IMR-90 (cell line): ENCODE results near the gene IFIT3. TPM values are rescaled to one million over a fixed set of nuclear protein-coding genes. Genes with fewer than 3 reads are reported as not detected.
"Not testable (repeated sequence)": the region's sequence is repeated elsewhere in the genome, so short reads cannot be mapped to it uniquely, and the experiment has no call there.

ENCODE experiments used
- ATAC-seq: fragments of 200-7000 bp; cut with Tn5 transposase; 2 replicates; pipeline ENCODE4 v1.9.1; 2020; ENCODE audit warnings: low read depth, mild to moderate bottlenecking, moderate library complexity
- BruUV-seq: library from RNA; stranded (reverse); fragments of 400-500 nt; replicated peaks from 2 replicates; lab custom pipeline; 2021; lab: Mats Ljungman, UMichigan
- CTCF ChIA-PET: fragments of 300-600 bp; formaldehyde crosslinking; extraction: SDS; loops from one replicate; lab custom pipeline; 2021; ENCODE audit warnings: antibody characterized with exemption; lab: Yijun Ruan, JAX
- POLR2A ChIA-PET: fragments of 300-600 bp; sonication (Branson Sonifier 250); formaldehyde crosslinking; loops from one replicate; lab custom pipeline; 2022; ENCODE audit warnings: antibody characterized with exemption; ENCODE audit not compliant: unreplicated experiment; lab: Charles Lee
- DNase-seq: peaks from one replicate; pipeline ENCODE4 v3.0.0; 2013
- H2AFZ ChIP-seq: replicated peaks from 2 replicates; pipeline ENCODE3; 2013; ENCODE audit warnings: low read length, mild to moderate bottlenecking; ENCODE audit not compliant: poor library complexity
- H2AK5ac ChIP-seq: 2 replicates; pipeline ENCODE4 v1.6.1; 2013; ENCODE audit warnings: low read depth, low read length, inconsistent platforms
- H2AK9ac ChIP-seq: replicated peaks from 2 replicates; pipeline ENCODE3; 2013; ENCODE audit warnings: mild to moderate bottlenecking, low read depth, low read length, moderate library complexity; ENCODE audit not compliant: poor library complexity
- H2BK120ac ChIP-seq: 2 replicates; pipeline ENCODE4 v1.6.1; 2013; ENCODE audit warnings: low read depth, low read length, inconsistent platforms
- H2BK15ac ChIP-seq: 3 replicates; pipeline ENCODE4 v1.6.1; 2013; ENCODE audit warnings: low read depth, low read length, inconsistent platforms
- H2BK20ac ChIP-seq: 2 replicates; pipeline ENCODE4 v1.6.1; 2013; ENCODE audit warnings: low read depth, mild to moderate bottlenecking, inconsistent platforms, low read length, moderate library complexity
- H2BK5ac ChIP-seq: 2 replicates; pipeline ENCODE4 v1.6.1; 2013; ENCODE audit warnings: mild to moderate bottlenecking, low read depth, low read length, inconsistent platforms; ENCODE audit not compliant: poor library complexity, severe bottlenecking
- H3K14ac ChIP-seq: replicated peaks from 2 replicates; pipeline ENCODE4 v1.6.1; 2013; ENCODE audit warnings: low read depth, low read length, inconsistent platforms
- H3K18ac ChIP-seq: 2 replicates; pipeline ENCODE4 v1.6.1; 2013; ENCODE audit warnings: low read depth, low read length, control low read depth
- H3K23ac ChIP-seq: 2 replicates; pipeline ENCODE4 v1.6.1; 2013; ENCODE audit warnings: low read depth, low read length, inconsistent platforms
- H3K27ac ChIP-seq: 2 replicates; pipeline ENCODE4 v1.5.1; 2013; ENCODE audit warnings: mild to moderate bottlenecking, control low read depth, low read length; ENCODE audit not compliant: insufficient read depth
- H3K27me3 ChIP-seq: 2 replicates; pipeline ENCODE4 v1.6.1; 2013; ENCODE audit warnings: low read length; ENCODE audit not compliant: control insufficient read depth, insufficient read depth
- H3K36me3 ChIP-seq: 2 replicates; pipeline ENCODE4 v1.6.1; 2013; ENCODE audit warnings: low read length, mixed read lengths; ENCODE audit not compliant: control insufficient read depth, insufficient read depth
- H3K4ac ChIP-seq: 2 replicates; pipeline ENCODE4 v1.6.1; 2013; ENCODE audit warnings: low read depth, low read length, inconsistent platforms
- H3K4me1 ChIP-seq: 2 replicates; pipeline ENCODE4 v1.6.1; 2013; ENCODE audit warnings: low read length, mixed read lengths; ENCODE audit not compliant: control insufficient read depth, insufficient read depth
- H3K4me2 ChIP-seq: 2 replicates; pipeline ENCODE4 v1.6.1; 2013; ENCODE audit warnings: low read depth, mild to moderate bottlenecking, control low read depth, low read length, moderate library complexity
- H3K4me3 ChIP-seq: 2 replicates; pipeline ENCODE4 v1.5.1; 2013; ENCODE audit warnings: low read depth, mild to moderate bottlenecking, control low read depth, low read length, moderate library complexity; ENCODE audit not compliant: insufficient read depth
- H3K56ac ChIP-seq: 2 replicates; pipeline ENCODE4 v1.6.1; 2013; ENCODE audit warnings: low read length, inconsistent platforms; ENCODE audit not compliant: insufficient read depth; ENCODE audit errors: extremely low read depth
- H3K79me1 ChIP-seq, 2 experiments: 2 replicates each; pipeline ENCODE4 v1.6.1; 2013; ENCODE audit warnings: low read length in 2 of 2, inconsistent platforms in 1 of 2, low read depth in 1 of 2
- H3K9ac ChIP-seq: 2 replicates; pipeline ENCODE4 v1.6.1; 2013; ENCODE audit warnings: low read depth, low read length, control low read depth
- H3K9me1 ChIP-seq: 2 replicates; pipeline ENCODE4 v1.6.1; 2013; ENCODE audit warnings: low read length, inconsistent platforms; ENCODE audit not compliant: insufficient read depth
- H3K9me3 ChIP-seq: 2 replicates; pipeline ENCODE4 v1.6.1; 2013; ENCODE audit warnings: low read length; ENCODE audit not compliant: control insufficient read depth, insufficient read depth
- H4K20me1 ChIP-seq: 2 replicates; pipeline ENCODE4 v1.6.1; 2013; ENCODE audit warnings: low read length, inconsistent platforms; ENCODE audit not compliant: insufficient read depth
- H4K5ac ChIP-seq: 2 replicates; pipeline ENCODE4 v1.6.1; 2013; ENCODE audit warnings: mild to moderate bottlenecking, low read depth, low read length, control low read depth
- H4K8ac ChIP-seq, 2 experiments: 2 replicates each; pipeline ENCODE4 v1.6.1; 2013; ENCODE audit warnings: low read depth in 2 of 2, low read length in 2 of 2, control low read depth in 1 of 2, inconsistent platforms in 1 of 2
- H4K91ac ChIP-seq: 2 replicates; pipeline ENCODE4 v1.6.1; 2013; ENCODE audit warnings: low read depth, low read length, inconsistent platforms; ENCODE audit not compliant: insufficient read depth
- BHLHE40 ChIP-seq: fragments of 150-350 bp; IDR thresholded peaks from 2 replicates; pipeline ENCODE4 v1.6.1; 2016; ENCODE audit warnings: mild to moderate bottlenecking, low read depth, low read length
- RAD21 ChIP-seq: IDR thresholded peaks from 2 replicates; pipeline ENCODE4 v1.6.1; 2012; ENCODE audit warnings: low read length, improper control_type of control experiment
- RFX5 ChIP-seq: IDR thresholded peaks from 2 replicates; pipeline ENCODE4 v1.8.0; 2012; ENCODE audit warnings: low read depth, mild to moderate bottlenecking, low read length, moderate library complexity
- WGBS, 2 experiments: methylation state at CpG; one replicate each; pipeline versions ENCODE4 v1.1.5 to v1.1.7; 2013; ENCODE audit warnings: missing lambda C conversion rate in 2 of 2; ENCODE audit not compliant: insufficient read length in 1 of 2; ENCODE audit errors: extremely low coverage in 2 of 2; 5-methylcytosine and 5-hydroxymethylcytosine counted together
- dilution Hi-C: fragments of 300-500 bp; cut with HindIII; formaldehyde crosslinking; loops from one replicate; pipeline ENCODE4 v1.14.3; 2018; ENCODE audit warnings: low sequenced_read_pairs; ENCODE audit not compliant: unreplicated experiment
- in situ Hi-C: fragments of 300-500 bp; cut with MboI; formaldehyde crosslinking; loops from 3 replicates; pipeline ENCODE4 v1.14.3; 2019; ENCODE audit warnings: low sequenced_read_pairs, inconsistent platforms, mixed read lengths
- intact Hi-C: fragments of 100-400 bp; cut with micrococcal nuclease; formaldehyde crosslinking; loops from 2 replicates; pipeline ENCODE4 v1.10.0; 2022
- polyA plus RNA-seq, 3 experiments: library from polyadenylated mRNA; depleted of rRNA; stranded (reverse); fragments of >200 nt; gene quantifications; 2 replicates each; pipeline ENCODE4 v1.2.3, GENCODE V29; 2012; ENCODE audit warnings: low replicate concordance in 1 of 3
- total RNA-seq: library from RNA; depleted of rRNA; stranded (reverse); fragments of >200 nt; gene quantifications from 2 replicates; pipeline ENCODE4 v1.2.3, GENCODE V29; 2012

IFIT3 gene
- total and polyA plus RNA-seq, 2 of the 4 experiments (the other 2 are of a cell fraction), result 3.5 to 7.3 TPM

- no peaks in the 10 kb centered on the region for H3K9me1 ChIP-seq
- no peak overlapping the region for H4K5ac ChIP-seq
- H3K36me3 ChIP-seq, result no peaks in the 10 kb centered on the region
- no peak overlapping the region for H2BK120ac ChIP-seq
- dilution Hi-C loops, result no loop called here
- no peak overlapping the region for H2BK20ac ChIP-seq
- no peak overlapping the region for H3K14ac ChIP-seq
- H3K9me3 ChIP-seq, result no peaks in the 10 kb centered on the region
- ATAC-seq, result no peak
- BruUV-seq, result no TSS peak
- ChIA-PET CTCF (no interaction called here), POLR2A (no interaction called here)
- H3K4ac ChIP-seq, result no peak overlapping the region
- H3K4me1 ChIP-seq, result no peaks in the 10 kb centered on the region
- no peak overlapping the region for H2BK5ac ChIP-seq
- H3K27ac ChIP-seq, result no peak overlapping the region
- no peak overlapping the region for H3K9ac ChIP-seq
- no peaks in the 10 kb centered on the region; the same call in 1 of the 2 replicates for H3K27me3 ChIP-seq
- no peak overlapping the region for H3K56ac ChIP-seq
- no peak overlapping the region for H2AK9ac ChIP-seq
- in situ Hi-C loops, result no loop called here
- H4K20me1 ChIP-seq, result no peaks in the 10 kb centered on the region
- no peak overlapping the region for H2AFZ ChIP-seq
- no peak overlapping the region for H3K4me2 ChIP-seq
- no peak overlapping the region for H3K18ac ChIP-seq
- H3K23ac ChIP-seq, result no peak overlapping the region
- H3K79me1 ChIP-seq, result no peaks in the 10 kb centered on the region
- no peak for TF ChIP-seq RAD21
- no peak for TF ChIP-seq BHLHE40
- no peak for TF ChIP-seq RFX5
- intact Hi-C loops, result no loop called here
- DNase-seq, result no peak
- H4K8ac ChIP-seq, result no peak overlapping the region
- H2AK5ac ChIP-seq, result no peak overlapping the region
- no peak overlapping the region for H4K91ac ChIP-seq
- H3K4me3 ChIP-seq, result no peak overlapping the region
- no peak overlapping the region for H2BK15ac ChIP-seq
Measured at GRCh38 chr10:89314676-89315075, 13.1 kb upstream of the IFIT3 start.

GRCh38 chr10:89318047-89318446 is 9.8 kb upstream of the IFIT3 start:
- H2AK9ac ChIP-seq, H3K27ac ChIP-seq, H2BK20ac ChIP-seq, POLR2A ChIA-PET, DNase-seq, H2AK5ac ChIP-seq, H3K4me3 ChIP-seq, H2AFZ ChIP-seq, H3K9me3 ChIP-seq, H3K18ac ChIP-seq, H3K27me3 ChIP-seq, H4K91ac ChIP-seq, intact Hi-C loops, H3K36me3 ChIP-seq, H2BK5ac ChIP-seq, CTCF ChIA-PET, H3K23ac ChIP-seq, dilution Hi-C loops, H3K9ac ChIP-seq, H3K4me2 ChIP-seq, H4K8ac ChIP-seq, H3K4me1 ChIP-seq, BruUV-seq, H3K79me1 ChIP-seq, H2BK15ac ChIP-seq, H3K4ac ChIP-seq, in situ Hi-C loops, H3K56ac ChIP-seq, H2BK120ac ChIP-seq, H4K5ac ChIP-seq, ATAC-seq, H4K20me1 ChIP-seq, H3K9me1 ChIP-seq, H3K14ac ChIP-seq: not testable (repeated sequence)
- WGBS, 2 experiments, result no CpG with 5 or more reads among the region's 4 CpGs
